Gastrocnemius medialis (tissue), 4 donors: ENCODE measurements around the gene SPRR2F.

ENCODE experiments used
- POLR2A ChIP-seq, 2 donors: fragments of 450-650 bp; IDR thresholded peaks; one replicate each; pipeline ENCODE4 v1.6.1; 2017; ENCODE audit warnings: antibody characterized with exemption in 2 of 2, mild to moderate bottlenecking in 2 of 2, moderate library complexity in 2 of 2
- TF ChIP-seq, protein P1 (sequence below), 5 experiments: fragments of 450-650 bp in 3 of 5; fragments of 200-600 bp in 2 of 5; sonication (generic) in 2 of 5; IDR thresholded peaks in 4 of 5; conservative IDR thresholded peaks in 1 of 5; 1 replicate in 4 of 5; 2 replicates in 1 of 5; pipeline ENCODE4 v1.5.1; 2016 to 2019; ENCODE audit warnings: antibody characterized with exemption in 5 of 5, mild to moderate bottlenecking in 3 of 5, moderate library complexity in 3 of 5

DNA sequence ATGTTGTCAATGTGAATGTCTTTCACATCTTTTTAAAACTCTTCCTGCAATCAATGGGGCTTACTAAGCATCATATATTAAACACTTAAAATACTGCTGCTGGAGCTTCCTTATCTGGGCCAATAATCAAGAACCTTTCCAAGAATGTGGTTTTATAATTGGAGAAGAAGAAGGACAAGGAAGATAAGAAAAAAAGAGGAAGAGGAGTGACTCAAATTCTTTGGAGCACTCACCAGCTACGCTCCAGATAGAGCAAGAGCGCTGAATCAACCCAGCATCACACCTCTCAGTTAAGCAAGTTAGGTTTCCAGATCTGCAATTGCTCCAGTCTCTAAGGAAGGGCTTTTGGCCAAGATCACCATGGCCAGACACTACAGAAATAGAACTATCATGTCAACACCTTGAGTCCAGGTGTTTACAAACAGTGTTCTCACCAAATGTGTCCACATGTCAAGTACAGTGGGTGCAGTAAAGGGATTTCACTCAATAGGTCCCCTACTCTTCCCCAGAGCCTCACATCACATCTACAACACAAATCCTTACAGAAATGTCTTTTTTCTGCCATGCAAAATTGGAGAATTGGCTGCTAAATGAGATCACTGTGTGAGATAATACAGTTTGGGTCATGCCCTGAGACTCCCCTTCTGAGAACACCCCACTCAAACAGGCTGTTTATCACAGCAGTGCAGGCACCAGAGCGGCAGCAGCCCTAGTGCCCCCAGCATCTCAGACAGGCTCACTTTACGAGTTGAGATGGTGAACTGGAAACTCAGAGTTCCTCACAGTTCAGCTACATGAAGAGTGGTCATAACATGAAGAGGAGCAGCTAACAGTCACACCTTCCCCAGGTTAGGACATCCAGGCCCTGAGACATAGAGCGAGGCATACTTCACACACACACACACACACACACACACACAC is 40.2 kb downstream of the SPRR2F start:
- TF ChIP-seq, protein P1, sequence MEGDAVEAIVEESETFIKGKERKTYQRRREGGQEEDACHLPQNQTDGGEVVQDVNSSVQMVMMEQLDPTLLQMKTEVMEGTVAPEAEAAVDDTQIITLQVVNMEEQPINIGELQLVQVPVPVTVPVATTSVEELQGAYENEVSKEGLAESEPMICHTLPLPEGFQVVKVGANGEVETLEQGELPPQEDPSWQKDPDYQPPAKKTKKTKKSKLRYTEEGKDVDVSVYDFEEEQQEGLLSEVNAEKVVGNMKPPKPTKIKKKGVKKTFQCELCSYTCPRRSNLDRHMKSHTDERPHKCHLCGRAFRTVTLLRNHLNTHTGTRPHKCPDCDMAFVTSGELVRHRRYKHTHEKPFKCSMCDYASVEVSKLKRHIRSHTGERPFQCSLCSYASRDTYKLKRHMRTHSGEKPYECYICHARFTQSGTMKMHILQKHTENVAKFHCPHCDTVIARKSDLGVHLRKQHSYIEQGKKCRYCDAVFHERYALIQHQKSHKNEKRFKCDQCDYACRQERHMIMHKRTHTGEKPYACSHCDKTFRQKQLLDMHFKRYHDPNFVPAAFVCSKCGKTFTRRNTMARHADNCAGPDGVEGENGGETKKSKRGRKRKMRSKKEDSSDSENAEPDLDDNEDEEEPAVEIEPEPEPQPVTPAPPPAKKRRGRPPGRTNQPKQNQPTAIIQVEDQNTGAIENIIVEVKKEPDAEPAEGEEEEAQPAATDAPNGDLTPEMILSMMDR (IDR thresholded peaks at IDR 0.05 in 4 of 5, conservative IDR thresholded peaks at IDR 0.05 in 1 of 5), result no peak
- TF ChIP-seq POLR2A (IDR thresholded peaks at IDR 0.05), result no peak
